Loucy (cell line): Measurements from ENCODE around the gene ATRAID.

Experiments
- H2AFZ ChIP-seq: fragments of 200-600 bp; sonication (generic); 2 replicates; pipeline ENCODE4 v1.6.0; 2016; ENCODE audit warnings: antibody characterized with exemption, mild to moderate bottlenecking, low read length, moderate library complexity
- H3F3A ChIP-seq: fragments of 200-600 bp; 2 replicates; pipeline ENCODE4 v1.6.0; 2016; ENCODE audit warnings: antibody characterized with exemption, low read depth, mild to moderate bottlenecking
- H3K27me3 ChIP-seq: fragments of 200-600 bp; sonication (generic); 2 replicates; pipeline ENCODE4 v1.6.1; 2014; ENCODE audit warnings: low read length, mild to moderate bottlenecking; ENCODE audit not compliant: insufficient read depth, poor library complexity, severe bottlenecking
- H3K36me3 ChIP-seq: fragments of 200-600 bp; sonication (generic); 2 replicates; pipeline ENCODE4 v1.6.1; 2016; ENCODE audit warnings: low read length; ENCODE audit not compliant: insufficient read depth
- H3K4me1 ChIP-seq: fragments of 200-600 bp; sonication (generic); 2 replicates; pipeline ENCODE4 v1.5.1; 2014; ENCODE audit warnings: low read length, mild to moderate bottlenecking; ENCODE audit not compliant: insufficient read depth, poor library complexity, severe bottlenecking
- H3K4me2 ChIP-seq: fragments of 200-600 bp; sonication (generic); 2 replicates; pipeline ENCODE4 v1.6.0; 2014; ENCODE audit warnings: antibody characterized with exemption, low read length, low read depth, mild to moderate bottlenecking; ENCODE audit not compliant: poor library complexity, severe bottlenecking
- H3K4me3 ChIP-seq: fragments of 200-600 bp; sonication (generic); 2 replicates; pipeline ENCODE4 v1.5.1; 2014; ENCODE audit warnings: low read length, mild to moderate bottlenecking, mixed read lengths; ENCODE audit not compliant: poor library complexity, severe bottlenecking
- H3K79me2 ChIP-seq: fragments of 200-600 bp; sonication (generic); 2 replicates; pipeline ENCODE4 v1.6.1; 2014; ENCODE audit warnings: low read length; ENCODE audit not compliant: insufficient read depth
- H3K9ac ChIP-seq: fragments of 200-600 bp; sonication (generic); 2 replicates; pipeline ENCODE4 v1.6.0; 2014; ENCODE audit warnings: mild to moderate bottlenecking, low read depth, low read length, moderate library complexity; ENCODE audit not compliant: poor library complexity, severe bottlenecking
- H3K9me2 ChIP-seq: fragments of 200-600 bp; sonication (generic); replicated peaks from 2 replicates; pipeline ENCODE4 v1.6.1; 2016; ENCODE audit warnings: low read depth, low read length, mixed read lengths
- H3K9me3 ChIP-seq: fragments of 200-600 bp; sonication (generic); 2 replicates; pipeline ENCODE4 v1.6.1; 2014; ENCODE audit warnings: mild to moderate bottlenecking, antibody characterized with exemption, low read length, low read depth; ENCODE audit not compliant: insufficient read depth
- H4K20me1 ChIP-seq: fragments of 200-600 bp; sonication (generic); 2 replicates; pipeline ENCODE4 v1.6.0; 2014; ENCODE audit warnings: antibody characterized with exemption, low read length, mild to moderate bottlenecking; ENCODE audit not compliant: insufficient read depth, poor library complexity, severe bottlenecking
- EZH2phosphoT487 ChIP-seq: fragments of 200-600 bp; IDR thresholded peaks from 2 replicates; pipeline ENCODE4 v1.6.1; 2018; ENCODE audit warnings: antibody characterized with exemption, mild to moderate bottlenecking, moderate library complexity, borderline replicate concordance
- TF ChIP-seq, protein P1 (sequence below): fragments of 200-600 bp; sonication (generic); conservative IDR thresholded peaks from 2 replicates; pipeline ENCODE4 v1.5.1; 2014; ENCODE audit warnings: mild to moderate bottlenecking, antibody characterized with exemption, low read length

The ATRAID gene

DNA sequence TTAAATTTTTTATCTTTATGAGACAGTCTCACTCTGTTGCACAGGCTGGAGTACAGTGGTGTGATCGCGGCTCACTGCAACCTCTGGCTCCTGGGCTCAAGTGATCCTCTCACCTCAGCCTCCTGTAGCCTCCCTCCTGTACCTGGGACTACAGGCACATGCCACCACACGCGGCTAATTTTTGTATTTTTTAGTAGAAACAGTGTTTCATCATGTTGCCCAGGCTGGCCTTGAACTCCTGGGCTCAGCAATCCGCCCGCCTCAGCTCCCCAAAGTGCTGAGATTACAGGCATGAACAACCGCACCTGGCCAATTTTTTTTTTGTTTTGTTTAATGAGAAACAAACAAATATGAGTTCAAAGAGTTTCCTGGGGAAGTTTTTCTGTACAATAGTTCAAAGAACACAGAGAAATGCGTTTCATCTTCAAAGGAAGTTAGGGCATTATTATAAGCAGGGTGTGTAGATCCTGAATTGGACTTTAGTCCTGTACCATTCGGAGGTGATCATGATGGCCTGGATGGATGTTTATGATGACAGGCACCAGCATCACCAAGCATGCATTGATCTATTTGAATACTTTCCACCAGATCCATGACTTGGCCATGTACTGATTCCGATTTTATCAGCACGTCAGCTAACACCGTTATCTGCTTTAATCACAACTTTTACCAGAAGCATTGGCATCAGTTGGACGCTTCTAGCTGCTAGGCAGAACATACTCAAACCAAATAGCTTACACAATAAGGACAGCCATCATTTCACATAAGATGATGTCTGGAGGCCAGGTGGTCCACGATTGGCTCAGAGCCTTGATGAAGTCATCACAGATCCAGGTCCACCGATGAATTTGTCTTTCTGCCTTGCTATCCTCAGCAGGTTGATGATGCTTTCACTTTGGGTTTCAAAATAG, 34.1 kb upstream of the ATRAID start:
- H3K36me3 ChIP-seq = no peaks in the 10 kb centered on the region
- no peaks in the 10 kb centered on the region for H3K27me3 ChIP-seq
- H3K9me2 ChIP-seq = no peaks in the 10 kb centered on the region
- H3K9ac ChIP-seq = no peak overlapping the region
- H2AFZ ChIP-seq = no peak overlapping the region
- TF ChIP-seq, protein P1, sequence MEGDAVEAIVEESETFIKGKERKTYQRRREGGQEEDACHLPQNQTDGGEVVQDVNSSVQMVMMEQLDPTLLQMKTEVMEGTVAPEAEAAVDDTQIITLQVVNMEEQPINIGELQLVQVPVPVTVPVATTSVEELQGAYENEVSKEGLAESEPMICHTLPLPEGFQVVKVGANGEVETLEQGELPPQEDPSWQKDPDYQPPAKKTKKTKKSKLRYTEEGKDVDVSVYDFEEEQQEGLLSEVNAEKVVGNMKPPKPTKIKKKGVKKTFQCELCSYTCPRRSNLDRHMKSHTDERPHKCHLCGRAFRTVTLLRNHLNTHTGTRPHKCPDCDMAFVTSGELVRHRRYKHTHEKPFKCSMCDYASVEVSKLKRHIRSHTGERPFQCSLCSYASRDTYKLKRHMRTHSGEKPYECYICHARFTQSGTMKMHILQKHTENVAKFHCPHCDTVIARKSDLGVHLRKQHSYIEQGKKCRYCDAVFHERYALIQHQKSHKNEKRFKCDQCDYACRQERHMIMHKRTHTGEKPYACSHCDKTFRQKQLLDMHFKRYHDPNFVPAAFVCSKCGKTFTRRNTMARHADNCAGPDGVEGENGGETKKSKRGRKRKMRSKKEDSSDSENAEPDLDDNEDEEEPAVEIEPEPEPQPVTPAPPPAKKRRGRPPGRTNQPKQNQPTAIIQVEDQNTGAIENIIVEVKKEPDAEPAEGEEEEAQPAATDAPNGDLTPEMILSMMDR = no peak
- no peak for TF ChIP-seq EZH2phosphoT487
- H3K4me1 ChIP-seq = no peaks in the 10 kb centered on the region
- H3K9me3 ChIP-seq = no peaks in the 10 kb centered on the region
- H3K79me2 ChIP-seq = no peaks in the 10 kb centered on the region
- no peak overlapping the region for H3K4me2 ChIP-seq
- H3K4me3 ChIP-seq = no peak overlapping the region
- H3F3A ChIP-seq = no peaks in the 10 kb centered on the region
- no peaks in the 10 kb centered on the region for H4K20me1 ChIP-seq

DNA sequence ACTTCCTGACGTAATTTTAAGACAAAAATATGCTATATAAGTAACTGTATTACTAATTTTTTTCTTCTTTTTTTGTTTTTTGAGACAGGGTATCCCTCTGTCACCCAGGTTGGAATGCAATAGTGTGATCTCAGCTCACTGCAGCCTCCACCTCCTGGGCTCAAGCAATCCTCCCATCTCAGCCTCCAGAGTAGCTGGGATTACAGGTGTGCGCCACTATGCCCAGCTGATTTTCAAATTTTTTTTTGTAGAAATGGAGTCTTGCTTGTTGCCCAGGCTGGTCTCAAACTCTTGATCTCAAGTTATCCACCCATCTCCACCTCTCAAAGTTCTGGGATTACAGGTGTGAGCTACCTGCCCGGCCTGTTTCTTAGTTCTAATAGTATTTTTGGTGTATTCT, 33.4 kb upstream of the ATRAID start:
- H3K4me2 ChIP-seq = no peak overlapping the region
- no peaks in the 10 kb centered on the region for H3K9me3 ChIP-seq
- H3F3A ChIP-seq = no peaks in the 10 kb centered on the region
- H4K20me1 ChIP-seq = no peaks in the 10 kb centered on the region
- no peak overlapping the region for H2AFZ ChIP-seq
- H3K4me1 ChIP-seq = no peaks in the 10 kb centered on the region
- no peaks in the 10 kb centered on the region for H3K9me2 ChIP-seq
- no peaks in the 10 kb centered on the region for H3K36me3 ChIP-seq
- no peaks in the 10 kb centered on the region for H3K79me2 ChIP-seq
- no peak for TF ChIP-seq EZH2phosphoT487
- TF ChIP-seq, protein P1 = no peak
- no peak overlapping the region for H3K4me3 ChIP-seq
- H3K27me3 ChIP-seq = no peaks in the 10 kb centered on the region
- H3K9ac ChIP-seq = no peak overlapping the region

DNA sequence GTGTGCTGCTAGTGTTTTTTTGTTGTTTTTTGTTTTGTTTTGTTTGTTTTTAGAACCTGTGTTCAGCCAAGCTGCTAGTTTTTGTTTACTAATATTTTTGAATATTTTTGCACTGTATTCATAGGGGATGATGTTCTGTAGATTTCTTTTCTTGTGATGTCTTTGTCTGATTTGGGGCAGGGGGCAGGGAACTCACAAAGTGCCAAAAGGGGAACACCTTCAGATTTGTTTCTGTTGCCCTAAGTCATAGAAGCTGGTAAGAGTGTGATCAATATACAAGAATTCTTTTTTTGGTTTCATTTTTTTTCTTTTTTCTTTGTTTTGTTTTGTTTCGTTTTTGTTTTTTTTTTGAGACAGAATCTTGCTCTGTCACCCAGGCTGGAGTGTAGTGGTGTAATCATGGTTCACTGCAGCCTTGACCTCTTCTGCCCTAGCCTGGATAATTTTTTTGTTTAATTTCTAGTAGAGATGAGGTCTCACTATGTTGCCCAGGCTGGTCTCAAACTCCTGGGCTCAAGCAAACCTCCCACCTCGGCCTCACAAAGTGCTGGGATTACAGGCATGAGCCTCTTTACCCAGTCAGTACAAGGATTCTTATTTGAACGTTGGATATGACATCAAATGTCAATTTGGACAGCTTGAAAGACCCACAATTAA, 32.4 kb upstream of the ATRAID start:
- Histone ChIP-seq H3F3A (no peaks in the 10 kb centered on the region), H2AFZ (no peak overlapping the region), H3K79me2 (no peaks in the 10 kb centered on the region), H3K9ac (no peak overlapping the region), H3K4me1 (no peaks in the 10 kb centered on the region), H3K9me2 (no peaks in the 10 kb centered on the region), H4K20me1 (no peaks in the 10 kb centered on the region), H3K4me2 (no peak overlapping the region), H3K9me3 (no peaks in the 10 kb centered on the region), H3K36me3 (no peaks in the 10 kb centered on the region), H3K4me3 (no peak overlapping the region), H3K27me3 (no peaks in the 10 kb centered on the region)
- TF ChIP-seq, protein P1 = no peak
- no peak for TF ChIP-seq EZH2phosphoT487
